DND-41 (cell line): Measurements from ENCODE around the gene AKR7A2.
A peak's percentile ranks its signal among the peaks of the same experiment; 100 is the strongest.

Experiments
- ATAC-seq: fragments of 200-7000 bp; cut with Tn5 transposase; 3 replicates; pipeline ENCODE4 v1.9.1; 2021; ENCODE audit warnings: low read depth; ENCODE audit not compliant: insufficient read depth
- DNase-seq: peaks from one replicate; pipeline ENCODE4 v3.0.0-alpha.2; 2020
- H2AFZ ChIP-seq: 2 replicates; pipeline ENCODE4 v1.6.0; 2012; ENCODE audit warnings: low read depth, low read length
- H3K27ac ChIP-seq: 2 replicates; pipeline ENCODE4 v1.5.1; 2012; ENCODE audit warnings: low read length, inconsistent platforms
- H3K27me3 ChIP-seq: fragments of 200-600 bp; sonication (generic); 2 replicates; pipeline ENCODE4 v1.6.0; 2012; ENCODE audit warnings: low read length, mild to moderate bottlenecking, inconsistent platforms; ENCODE audit not compliant: insufficient read depth, poor library complexity
- H3K36me3 ChIP-seq: 2 replicates; pipeline ENCODE4 v1.5.1; 2012; ENCODE audit warnings: low read length, inconsistent platforms; ENCODE audit not compliant: insufficient read depth
- H3K4me1 ChIP-seq: 2 replicates; pipeline ENCODE4 v1.5.1; 2012; ENCODE audit warnings: mild to moderate bottlenecking, low read length; ENCODE audit not compliant: insufficient read depth
- H3K4me2 ChIP-seq: 2 replicates; pipeline ENCODE4 v1.6.0; 2012; ENCODE audit warnings: mild to moderate bottlenecking, moderate library complexity, low read length, inconsistent platforms; ENCODE audit not compliant: insufficient read depth
- H3K4me3 ChIP-seq, 2 experiments: fragments of 200-600 bp in 1 of 2; shearing (Covaris generic) in 1 of 2; 2 replicates each; pipeline ENCODE4 v1.5.1; 2012 to 2016; ENCODE audit warnings: inconsistent platforms in 2 of 2, low read length in 2 of 2, mild to moderate bottlenecking in 2 of 2, low read depth in 1 of 2, moderate library complexity in 1 of 2
- H3K79me2 ChIP-seq: 2 replicates; pipeline ENCODE4 v1.6.0; 2012; ENCODE audit warnings: low read length, inconsistent platforms; ENCODE audit not compliant: insufficient read depth
- H3K9ac ChIP-seq: 2 replicates; pipeline ENCODE4 v1.6.0; 2012; ENCODE audit warnings: low read depth, mild to moderate bottlenecking, inconsistent platforms, low read length, moderate library complexity
- H3K9me3 ChIP-seq: 2 replicates; pipeline ENCODE4 v1.5.1; 2012; ENCODE audit warnings: low read length, moderate library complexity, mild to moderate bottlenecking, inconsistent platforms; ENCODE audit not compliant: insufficient read depth, severe bottlenecking
- H4K20me1 ChIP-seq: 2 replicates; pipeline ENCODE4 v1.6.0; 2012; ENCODE audit warnings: low read length; ENCODE audit not compliant: insufficient read depth
- CTCF ChIP-seq: IDR thresholded peaks from 2 replicates; pipeline ENCODE4 v1.5.1; 2012; ENCODE audit warnings: borderline replicate concordance, low read length, moderate library complexity, mild to moderate bottlenecking; ENCODE audit not compliant: poor library complexity, severe bottlenecking; ENCODE audit errors: extremely low read depth
- EZH2 ChIP-seq: IDR thresholded peaks from 3 replicates; pipeline ENCODE4 v1.6.1; 2012; ENCODE audit warnings: borderline replicate concordance, low read depth, mild to moderate bottlenecking, moderate library complexity, low read length, inconsistent platforms; ENCODE audit not compliant: severe bottlenecking

Gene AKR7A2

GRCh38 chr1:19345391-19345790, 33.4 kb upstream of the AKR7A2 start:
- H3K9me3 ChIP-seq, result no peaks in the 10 kb centered on the region
- H3K27me3 ChIP-seq, result no peaks in the 10 kb centered on the region
- H3K4me2 ChIP-seq, result no peak overlapping the region
- H3K4me3 ChIP-seq, result no peak overlapping the region
- H3K36me3 ChIP-seq, result peaks cover 69% of the 10 kb centered on the region
- DNase-seq (no peak), ATAC-seq (no peak)
- no peaks in the 10 kb centered on the region for H3K79me2 ChIP-seq
- H3K4me1 ChIP-seq, result no peaks in the 10 kb centered on the region
- H2AFZ ChIP-seq, result no peak overlapping the region
- no peak overlapping the region for H3K9ac ChIP-seq
- H3K27ac ChIP-seq, result no peak overlapping the region
- H4K20me1 ChIP-seq, result peaks cover 28% of the 10 kb centered on the region; the same call in 1 of the 2 replicates
- TF ChIP-seq CTCF, result no peak
- TF ChIP-seq EZH2, result no peak

GRCh38 chr1:19344831-19345230, 32.9 kb upstream of the AKR7A2 start:
- Histone ChIP-seq H3K4me2 (no peak overlapping the region), H4K20me1 (peaks cover 28% of the 10 kb centered on the region; the same call in 1 of the 2 replicates), H3K27ac (no peak overlapping the region), H3K4me3 (no peak overlapping the region), H3K4me1 (no peaks in the 10 kb centered on the region), H3K27me3 (no peaks in the 10 kb centered on the region), H3K36me3 (peaks cover 70% of the 10 kb centered on the region), H3K9me3 (no peaks in the 10 kb centered on the region), H3K79me2 (no peaks in the 10 kb centered on the region), H3K9ac (no peak overlapping the region), H2AFZ (no peak overlapping the region)
- TF ChIP-seq CTCF, result no peak
- no peak for TF ChIP-seq EZH2
- ATAC-seq (no peak), DNase-seq (no peak)

- H3K4me2 ChIP-seq, result no peak overlapping the region
- peak; percentile 51 for DNase-seq
- no peaks in the 10 kb centered on the region for H3K9me3 ChIP-seq
- ATAC-seq, result peak; percentile 78
- H3K4me1 ChIP-seq, result no peaks in the 10 kb centered on the region
- H2AFZ ChIP-seq, result no peak overlapping the region
- H3K27me3 ChIP-seq, result no peaks in the 10 kb centered on the region
- H3K79me2 ChIP-seq, result no peaks in the 10 kb centered on the region
- H3K36me3 ChIP-seq, result peaks cover 66% of the 10 kb centered on the region
- no peak overlapping the region for H3K27ac ChIP-seq
- peaks cover 28% of the 10 kb centered on the region; the same call in 1 of the 2 replicates for H4K20me1 ChIP-seq
- no peak overlapping the region for H3K9ac ChIP-seq
- H3K4me3 ChIP-seq, result no peak overlapping the region
- TF ChIP-seq EZH2, result no peak
- peak; percentile 92 for TF ChIP-seq CTCF
Observed at GRCh38 chr1:19344372-19344810, 32.4 kb upstream of the AKR7A2 start.
